WTC11 (cell line): ENCODE results near the gene DUXB. TPM values are rescaled to one million over a fixed set of nuclear protein-coding genes. Genes with fewer than 3 reads are reported as not detected.

Experiments
- ATAC-seq: fragments of 200-7000 bp; cut with Tn5 transposase; 2 replicates; pipeline ENCODE4 v1.10.0; 2021; ENCODE audit warnings: mild to moderate bottlenecking, moderate library complexity
- Bru-seq: library from RNA; stranded (reverse); fragments of 400-500 nt; gene quantifications from one replicate; lab custom pipeline; 2021; lab: Mats Ljungman, UMichigan
- CTCF ChIA-PET: fragments of 300-600 bp; sonication (Branson Sonifier 250); formaldehyde crosslinking; loops from one replicate; lab custom pipeline; 2021; ENCODE audit warnings: antibody characterized with exemption; lab: Charles Lee
- POLR2A ChIA-PET: fragments of 350-600 bp; sonication (Branson Sonifier 250); formaldehyde crosslinking; loops from one replicate; lab custom pipeline; 2021; ENCODE audit warnings: antibody characterized with exemption; lab: Charles Lee
- DNase-seq: peaks from one replicate; pipeline ENCODE4 v3.0.0; 2021; ENCODE audit warnings: low spot score
- H3K27ac Mint-ChIP-seq: 2 replicates; pipeline ENCODE4 v1.8.0; 2021; ENCODE audit warnings: mixed read lengths
- H3K27me3 Mint-ChIP-seq: 2 replicates; pipeline ENCODE4 v1.8.0; 2021; ENCODE audit warnings: low read depth, mild to moderate bottlenecking, moderate library complexity, mixed read lengths
- H3K36me3 Mint-ChIP-seq: 2 replicates; pipeline ENCODE4 v1.8.0; 2021; ENCODE audit warnings: mixed read lengths
- H3K4me1 Mint-ChIP-seq: 2 replicates; pipeline ENCODE4 v1.8.0; 2022; ENCODE audit warnings: mixed read lengths
- H3K4me3 Mint-ChIP-seq: 2 replicates; pipeline ENCODE4 v1.8.0; 2021; ENCODE audit warnings: mild to moderate bottlenecking, moderate library complexity, mixed read lengths
- H3K9me3 Mint-ChIP-seq: 2 replicates; pipeline ENCODE4 v1.8.0; 2021; ENCODE audit warnings: mixed read lengths
- AFF4 ChIP-seq: sonication (generic); formaldehyde crosslinking; IDR thresholded peaks from 2 replicates; pipeline ENCODE4 v1.8.1; 2023; ENCODE audit warnings: mild to moderate bottlenecking, missing genetic modification reagents, borderline replicate concordance
- ATF3 ChIP-seq: sonication (generic); formaldehyde crosslinking; conservative IDR thresholded peaks from 2 replicates; pipeline ENCODE4 v1.8.1; 2022; ENCODE audit warnings: mild to moderate bottlenecking, missing genetic modification reagents
- E2F4 ChIP-seq: sonication (generic); formaldehyde crosslinking; IDR thresholded peaks from 2 replicates; pipeline ENCODE4 v1.8.1; 2022; ENCODE audit warnings: low read depth, mild to moderate bottlenecking, moderate library complexity, missing genetic modification reagents, borderline replicate concordance
- EMX1 ChIP-seq: fragments of 250-450 bp; sonication (Bioruptor Pico); IDR thresholded peaks from 2 replicates; pipeline ENCODE4 v1.8.0; 2021; ENCODE audit warnings: mild to moderate bottlenecking
- GRHL2 ChIP-seq: fragments of 250-450 bp; sonication (Bioruptor Pico); IDR thresholded peaks from 2 replicates; pipeline ENCODE4 v1.8.0; 2022; ENCODE audit warnings: mild to moderate bottlenecking, moderate library complexity; ENCODE audit not compliant: insufficient replicate concordance, severe bottlenecking
- GTF2I ChIP-seq: fragments of 250-450 bp; sonication (Bioruptor Pico); conservative IDR thresholded peaks from 2 replicates; pipeline ENCODE4 v1.4.0; 2021; ENCODE audit warnings: mild to moderate bottlenecking
- MLX ChIP-seq: sonication (generic); formaldehyde crosslinking; IDR thresholded peaks from 2 replicates; pipeline ENCODE4 v1.8.1; 2023; ENCODE audit warnings: mild to moderate bottlenecking, missing genetic modification reagents, moderate library complexity
- NFATC4 ChIP-seq: fragments of 250-450 bp; sonication (Bioruptor Pico); IDR thresholded peaks from 2 replicates; pipeline ENCODE4 v1.9.0; 2021; ENCODE audit warnings: mild to moderate bottlenecking
- NFE2L1 ChIP-seq: sonication (generic); formaldehyde crosslinking; IDR thresholded peaks from 2 replicates; pipeline ENCODE4 v1.8.1; 2023; ENCODE audit warnings: missing genetic modification reagents
- PREB ChIP-seq: sonication (generic); formaldehyde crosslinking; IDR thresholded peaks from 2 replicates; pipeline ENCODE4 v1.8.1; 2022; ENCODE audit warnings: mild to moderate bottlenecking, missing genetic modification reagents, moderate library complexity, borderline replicate concordance
- SMAD4 ChIP-seq: sonication (generic); formaldehyde crosslinking; IDR thresholded peaks from 2 replicates; pipeline ENCODE4 v1.8.0; 2022; ENCODE audit warnings: mild to moderate bottlenecking, missing genetic modification reagents
- TEAD4 ChIP-seq: sonication (generic); formaldehyde crosslinking; IDR thresholded peaks from 2 replicates; pipeline ENCODE4 v1.8.0; 2022; ENCODE audit warnings: mild to moderate bottlenecking, missing genetic modification reagents
- TP53 ChIP-seq: sonication (generic); formaldehyde crosslinking; IDR thresholded peaks from 2 replicates; pipeline ENCODE4 v1.8.1; 2023; ENCODE audit warnings: mild to moderate bottlenecking, missing genetic modification reagents
- ZBTB43 ChIP-seq: sonication (generic); formaldehyde crosslinking; IDR thresholded peaks from 2 replicates; pipeline ENCODE4 v1.8.1; 2023; ENCODE audit warnings: mild to moderate bottlenecking, missing genetic modification reagents
- ZMAT4 ChIP-seq: fragments of 250-450 bp; sonication (Bioruptor Pico); IDR thresholded peaks from 2 replicates; pipeline ENCODE4 v1.9.0; 2021; ENCODE audit warnings: mild to moderate bottlenecking
- ZNF423 ChIP-seq: fragments of 250-450 bp; sonication (Bioruptor Pico); IDR thresholded peaks from 2 replicates; pipeline ENCODE4 v2.1.2; 2022; ENCODE audit warnings: mild to moderate bottlenecking, moderate library complexity
- ZNF425 ChIP-seq: fragments of 250-450 bp; sonication (Bioruptor Pico); conservative IDR thresholded peaks from 2 replicates; pipeline ENCODE4 v1.9.0; 2021; ENCODE audit warnings: mild to moderate bottlenecking
- long read RNA-seq, 3 experiments: library from RNA in 1 of 3; library from capped mRNA in 1 of 3; library from polyadenylated mRNA in 1 of 3; unstranded in 2 of 3; stranded (forward) in 1 of 3; transcript quantifications; one replicate each; pipeline ENCODE4 v2.0.0, GENCODE V29; 2021
- total RNA-seq: library from RNA; stranded (reverse); gene quantifications from 3 replicates; pipeline ENCODE4 v1.2.3, GENCODE V29; 2021

DUXB gene
- total RNA-seq (not detected in 3 replicates), Bru-seq, nascent RNA (percentile 6 among the genes with signal in this experiment)
- long read RNA-seq, experiment 1: 0 reads
- long read RNA-seq, experiment 2: 0 reads
- long read RNA-seq, experiment 3: 0 reads

GRCh38 chr16:75701361-75701760, at the start of gene DUXB:
Gene DUXB, minus strand, starts transcription at chr16:75701461. Its CDS starts 43 bp downstream, at chr16:75701418.
- H3K4me3 Mint-ChIP-seq: no peak within 1 kb of the TSS
- CTCF ChIA-PET: no interaction called here
- DNase-seq: no peak

GRCh38 chr16:75750528-75750927, 49.3 kb upstream of the DUXB start:
- peaks cover 86% of the 10 kb centered on the region for H3K9me3 Mint-ChIP-seq
- ChIA-PET CTCF (no interaction called here), POLR2A (no interaction called here)
- H3K4me3 Mint-ChIP-seq: no peak overlapping the region
- no peak overlapping the region for H3K27ac Mint-ChIP-seq
- DNase-seq (no peak), ATAC-seq (no peak)
- H3K4me1 Mint-ChIP-seq: no peaks in the 10 kb centered on the region
- H3K36me3 Mint-ChIP-seq: peaks cover 22% of the 10 kb centered on the region
- peaks cover 17% of the 10 kb centered on the region for H3K27me3 Mint-ChIP-seq
- no peak for TF ChIP-seq EMX1

More at GRCh38 chr16:75701361-75701760, at the start of gene DUXB:
- H3K27me3 Mint-ChIP-seq: peaks cover 7% of the 10 kb centered on the region
- TF ChIP-seq NFATC4 (no peak), E2F4 (CRISPR knock-in tag) (no peak), NFE2L1 (no peak)
- peaks cover 37% of the 10 kb centered on the region for H3K9me3 Mint-ChIP-seq
- no peaks in the 10 kb centered on the region; the same call in 1 of the 2 replicates for H3K4me1 Mint-ChIP-seq
- POLR2A ChIA-PET: no interaction called here
- no peak within 1 kb of the TSS for H3K27ac Mint-ChIP-seq
- peaks cover 3% of the 10 kb centered on the region; the same call in 1 of the 2 replicates for H3K36me3 Mint-ChIP-seq
- ATAC-seq: no peak

GRCh38 chr16:75746359-75746758, 45.1 kb upstream of the DUXB start:
- Mint-ChIP-seq H3K27ac (no peak overlapping the region), H3K36me3 (peaks cover 49% of the 10 kb centered on the region), H3K4me1 (no peaks in the 10 kb centered on the region), H3K4me3 (no peak overlapping the region), H3K27me3 (peaks cover 17% of the 10 kb centered on the region), H3K9me3 (peaks cover 88% of the 10 kb centered on the region)
- POLR2A ChIA-PET: interaction anchor here (0.6 kb wide), 1 partner anchor 15 kb away, joined by 4 read pairs; no protein-coding TSS in a partner anchor
- no peak for DNase-seq
- CTCF ChIA-PET: no interaction called here
- ATAC-seq: no peak
- TF ChIP-seq GRHL2 (CRISPR knock-in tag): no peak
- TF ChIP-seq TP53 (CRISPR knock-in tag): no peak
- TF ChIP-seq ZNF425 (CRISPR knock-in tag): no peak
- no peak for TF ChIP-seq ZBTB43
- no peak for TF ChIP-seq GTF2I (CRISPR knock-in tag)
- TF ChIP-seq TEAD4 (CRISPR knock-in tag): no peak
- no peak for TF ChIP-seq PREB (CRISPR knock-in tag)
- TF ChIP-seq MLX: no peak
- no peak for TF ChIP-seq ZNF423 (CRISPR knock-in tag)
- no peak for TF ChIP-seq ZMAT4 (CRISPR knock-in tag)
- TF ChIP-seq ATF3 (CRISPR knock-in tag): no peak
- no peak for TF ChIP-seq NFE2L1
- TF ChIP-seq SMAD4 (CRISPR knock-in tag): no peak
- no peak for TF ChIP-seq AFF4 (CRISPR knock-in tag)
- TF ChIP-seq EMX1: no peak
